CD4-positive, alpha-beta T cell treated with Interleukin-1 beta for 1 hour (primary cell): ENCODE results near the gene TRAF3.
"Not testable (repeated sequence)": the region's sequence is repeated elsewhere in the genome, so short reads cannot be mapped to it uniquely, and the experiment has no call there.

ENCODE experiments used
- DNase-seq, 2 donors: peaks; one replicate each; pipeline ENCODE4 v3.0.0-alpha.2; 2020 to 2022

TRAF3 gene

DNA sequence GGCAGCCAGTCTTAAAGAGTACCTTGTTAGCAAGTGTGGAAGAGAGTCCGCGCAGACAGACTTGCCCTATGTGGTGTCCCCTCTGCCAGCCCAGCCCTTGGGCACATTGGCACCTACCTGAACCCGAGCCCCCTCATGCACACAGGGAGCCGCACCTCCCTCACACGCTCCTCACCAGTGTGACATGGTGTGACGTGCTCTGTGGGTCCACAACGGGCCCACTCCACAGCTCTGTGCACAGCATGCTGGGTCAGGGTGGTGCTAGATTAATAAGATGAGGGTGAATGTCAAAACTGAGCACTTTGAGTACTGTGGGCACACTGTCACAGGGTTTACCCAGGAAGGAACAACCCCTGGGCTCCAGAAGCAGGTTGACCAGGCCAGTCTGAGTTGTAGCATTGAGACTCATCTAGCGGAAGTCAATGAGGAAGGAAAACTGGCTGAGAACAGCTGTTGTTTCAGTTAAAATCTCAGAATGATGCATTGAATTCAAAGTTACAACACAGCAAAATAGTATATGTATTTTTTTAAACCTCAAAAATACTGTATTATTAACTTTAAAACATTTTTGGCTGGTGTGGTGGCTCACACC is 91.8 kb downstream of the TRAF3 start:
- DNase-seq: no peak

DNA sequence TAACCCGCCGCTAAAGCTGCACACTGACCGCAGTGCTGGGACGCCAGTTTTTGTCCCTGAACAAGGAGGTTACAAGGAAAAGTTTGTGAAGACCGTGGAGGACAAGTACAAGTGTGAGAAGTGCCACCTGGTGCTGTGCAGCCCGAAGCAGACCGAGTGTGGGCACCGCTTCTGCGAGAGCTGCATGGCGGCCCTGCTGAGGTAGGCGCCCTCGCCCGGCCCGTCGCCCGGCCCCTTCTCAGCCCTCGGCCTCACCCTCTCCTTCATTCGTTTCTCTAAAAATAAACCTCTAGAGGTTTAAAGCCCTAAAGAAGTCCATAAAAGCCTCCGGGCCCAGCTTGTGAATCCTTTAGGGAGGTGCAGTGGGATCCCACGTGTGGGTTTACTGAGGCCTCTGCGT is 93.0 kb downstream of the TRAF3 start:
- DNase-seq: no peak

DNA sequence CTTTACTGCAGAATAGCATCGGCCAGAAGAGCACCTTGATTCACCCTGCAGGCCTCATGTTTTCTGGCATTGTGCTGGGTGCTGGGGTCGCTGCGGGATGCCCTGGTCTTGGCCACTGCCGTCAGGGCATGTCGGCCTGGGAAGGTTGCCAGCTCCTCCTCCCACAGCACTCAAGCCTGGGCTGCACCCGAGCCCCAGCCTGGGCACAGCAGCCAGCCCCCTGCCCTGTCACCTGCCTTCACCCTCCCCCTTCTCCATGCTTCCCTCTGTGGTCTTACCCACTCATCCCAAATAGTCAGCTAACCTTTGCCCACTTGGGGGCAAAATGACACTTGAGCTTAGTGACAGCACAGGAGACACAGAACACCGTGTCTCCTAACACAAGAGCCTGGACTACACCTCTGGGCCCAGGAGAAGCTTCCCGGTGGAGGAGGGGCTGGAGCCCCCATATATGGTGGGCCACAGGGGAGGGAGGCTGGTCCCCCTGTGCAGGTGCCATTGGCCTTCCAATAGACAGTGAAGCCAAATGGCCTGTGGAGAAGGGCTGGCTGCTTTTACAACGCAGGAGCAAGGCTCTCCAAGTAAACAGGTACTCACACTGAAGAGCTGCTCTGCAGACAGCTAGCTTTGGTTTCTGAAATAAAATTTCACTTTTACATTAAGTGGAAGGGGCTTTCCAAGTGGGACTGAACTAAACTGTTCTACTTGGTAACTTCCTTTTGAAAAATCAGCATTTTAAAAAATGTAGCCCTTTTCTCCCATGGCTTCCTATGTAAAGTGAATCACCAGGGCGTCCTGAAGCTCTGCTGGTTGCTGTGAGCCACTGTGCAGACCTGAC is 94.0 kb downstream of the TRAF3 start:
- DNase-seq: no peak

DNA sequence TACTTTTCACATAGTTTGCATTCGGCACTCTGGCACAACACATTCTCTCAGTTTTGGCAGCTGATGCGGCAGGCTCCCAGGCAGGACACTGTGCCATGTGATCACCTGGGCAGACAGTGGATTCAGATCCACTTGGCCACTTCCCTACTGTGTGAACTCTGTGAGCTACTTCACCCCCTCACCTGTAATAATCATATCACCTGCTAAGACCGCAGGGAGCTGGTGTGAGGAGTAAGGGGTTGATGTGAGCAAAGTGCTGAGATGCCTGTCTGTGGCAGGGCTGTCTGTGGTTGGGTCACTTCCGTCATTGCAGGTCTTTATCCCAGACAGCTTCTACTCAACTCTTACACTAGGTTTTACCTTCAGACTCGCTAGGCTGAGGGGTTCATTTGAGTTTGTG is 94.8 kb downstream of the TRAF3 start:
- peak in 1 of 2 donors; percentile 22 for DNase-seq

DNA sequence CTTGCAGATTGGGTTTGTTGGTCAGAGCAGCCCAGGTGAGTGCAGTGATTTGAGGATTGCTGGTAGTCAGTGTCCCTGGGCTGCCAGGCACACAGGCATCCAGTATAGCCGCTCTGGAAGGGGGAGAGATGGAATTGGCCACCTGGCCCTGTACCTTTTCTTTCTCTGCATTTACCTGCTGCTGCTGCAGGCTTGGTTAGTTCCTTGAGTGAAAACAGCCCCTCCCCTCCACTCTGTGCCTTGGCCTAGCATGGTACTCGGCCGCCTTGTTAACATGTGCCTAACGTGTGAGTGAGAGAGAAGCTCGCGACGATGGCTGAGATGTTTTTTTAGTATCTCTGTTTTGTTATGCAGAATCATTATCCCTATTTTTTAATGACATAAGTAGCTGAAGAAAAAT is 95.9 kb downstream of the TRAF3 start:
- no peak for DNase-seq

DNA sequence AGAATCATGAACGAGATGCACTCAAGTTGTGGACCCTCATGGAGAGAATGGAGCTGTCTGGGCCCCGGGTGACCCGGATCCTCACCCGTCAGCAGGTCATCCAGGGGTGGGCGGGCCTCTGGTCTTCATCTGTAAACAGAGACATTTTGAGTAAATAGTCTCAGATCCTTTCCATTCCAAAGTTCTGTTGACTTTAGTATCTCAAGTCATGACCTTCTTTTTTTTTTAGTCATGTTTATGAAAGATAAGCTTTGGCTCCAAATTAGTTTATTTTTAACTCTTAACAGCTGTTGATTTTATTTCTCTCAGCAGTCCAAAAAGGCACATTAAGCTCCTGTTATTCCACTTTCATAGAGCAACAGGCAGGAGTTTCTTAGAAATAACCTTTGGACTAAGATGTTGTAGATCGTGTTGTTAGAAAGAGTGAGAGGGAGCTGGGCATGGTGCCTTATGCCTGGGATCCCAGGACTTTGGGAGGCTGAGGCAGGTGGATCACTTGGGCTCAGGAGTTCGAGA is 96.4 kb downstream of the TRAF3 start:
- no peak for DNase-seq

DNA sequence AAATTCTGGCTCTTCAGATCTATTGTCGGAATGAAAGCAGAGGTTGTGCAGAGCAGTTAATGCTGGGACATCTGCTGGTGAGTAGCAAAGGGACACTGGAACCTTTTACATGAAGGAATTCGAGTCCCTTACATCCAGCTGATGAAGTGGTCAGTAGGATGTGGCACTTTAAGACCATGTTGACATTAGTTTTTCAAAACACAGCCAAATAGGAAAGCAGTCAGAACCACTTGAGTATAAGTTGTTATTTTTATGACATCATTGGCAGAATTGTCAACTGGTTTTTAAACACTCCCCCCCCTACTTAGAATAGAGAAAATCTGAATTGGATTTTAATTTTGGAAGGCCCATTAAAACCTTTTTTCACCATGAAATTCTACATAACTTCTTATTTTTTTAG is 98.4 kb downstream of the TRAF3 start:
- DNase-seq: no peak

DNA sequence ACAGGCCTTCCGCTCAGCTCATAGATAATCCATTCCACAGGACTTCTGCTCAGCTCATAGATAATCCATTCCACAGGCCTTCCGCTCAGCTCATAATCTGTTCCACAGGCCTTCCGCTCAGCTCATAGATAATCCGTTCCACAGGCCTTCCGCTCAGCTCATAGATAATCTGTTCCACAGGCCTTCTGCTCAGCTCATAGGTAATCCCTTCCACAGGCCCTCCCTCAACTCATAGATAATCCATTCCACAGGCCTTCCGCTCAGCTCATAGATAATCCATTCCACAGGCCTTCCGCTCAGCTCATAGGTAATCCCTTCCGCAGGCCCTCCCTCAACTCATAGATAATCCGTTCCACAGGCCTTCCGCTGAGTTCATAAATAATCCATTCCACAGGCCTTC is 100.3 kb downstream of the TRAF3 start:
- DNase-seq: not testable (repeated sequence)

DNA sequence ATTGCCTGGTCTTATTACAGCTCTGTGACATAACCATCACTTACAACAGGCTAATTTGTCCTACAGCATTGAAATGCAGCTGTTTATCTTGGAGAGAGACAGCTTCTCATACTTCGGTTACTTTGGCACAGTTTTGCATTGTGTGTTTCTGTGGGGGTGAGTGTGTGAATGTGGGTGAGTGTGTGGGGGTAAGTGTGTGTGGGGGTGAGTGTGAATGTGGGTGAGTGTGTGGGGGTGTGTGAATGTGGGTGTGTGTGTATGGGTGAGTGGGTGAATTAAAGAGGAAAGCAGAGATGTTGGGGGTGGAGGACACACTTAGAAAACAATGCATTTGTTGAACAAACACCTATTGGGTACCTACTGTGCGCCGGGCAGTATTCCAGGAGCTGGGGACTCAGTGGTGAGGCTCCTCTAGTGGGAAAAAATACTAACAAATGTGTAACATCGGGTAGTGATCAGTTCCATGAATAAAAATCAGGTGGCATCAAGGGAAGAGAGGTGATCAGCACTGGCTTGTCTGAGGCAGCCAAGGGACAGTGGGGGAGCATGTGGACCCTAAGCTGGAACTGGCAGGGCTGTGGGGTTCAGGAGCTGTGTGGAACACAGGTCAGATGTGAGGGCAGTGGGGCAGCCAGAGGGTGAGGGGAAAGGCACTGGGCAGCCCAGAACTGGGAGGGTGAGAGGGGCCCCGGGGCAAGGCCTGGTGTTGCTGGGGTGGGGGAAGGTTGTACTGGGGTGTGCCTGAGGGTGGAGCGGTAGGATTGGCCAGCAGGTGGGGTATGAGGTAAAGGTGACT is 101.1 kb downstream of the TRAF3 start:
- DNase-seq: no peak

DNA sequence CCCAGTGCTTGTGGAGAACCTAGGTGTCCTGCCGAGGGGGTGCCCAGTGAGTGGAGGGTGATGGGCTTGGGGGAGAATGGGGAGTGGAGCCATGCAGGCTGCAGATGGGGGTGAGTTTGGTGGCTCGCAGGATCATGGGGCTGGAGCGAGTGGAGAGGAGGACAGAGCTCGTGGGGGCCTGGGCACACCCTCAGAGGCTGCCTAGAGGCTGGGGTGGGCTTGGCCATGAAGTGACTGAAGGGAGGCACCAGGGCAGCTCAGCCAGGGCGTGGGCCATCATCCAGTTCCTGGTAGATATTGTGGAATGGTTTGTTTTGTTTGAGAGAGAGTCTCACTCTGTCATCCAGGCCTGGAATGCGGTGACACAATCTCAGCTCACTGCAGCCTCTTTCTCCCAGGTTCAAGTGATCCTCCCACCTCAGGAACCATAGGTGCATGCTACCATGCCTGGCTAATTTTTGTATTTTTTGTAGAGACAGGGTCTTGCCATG is 101.8 kb downstream of the TRAF3 start:
- no peak for DNase-seq

DNA sequence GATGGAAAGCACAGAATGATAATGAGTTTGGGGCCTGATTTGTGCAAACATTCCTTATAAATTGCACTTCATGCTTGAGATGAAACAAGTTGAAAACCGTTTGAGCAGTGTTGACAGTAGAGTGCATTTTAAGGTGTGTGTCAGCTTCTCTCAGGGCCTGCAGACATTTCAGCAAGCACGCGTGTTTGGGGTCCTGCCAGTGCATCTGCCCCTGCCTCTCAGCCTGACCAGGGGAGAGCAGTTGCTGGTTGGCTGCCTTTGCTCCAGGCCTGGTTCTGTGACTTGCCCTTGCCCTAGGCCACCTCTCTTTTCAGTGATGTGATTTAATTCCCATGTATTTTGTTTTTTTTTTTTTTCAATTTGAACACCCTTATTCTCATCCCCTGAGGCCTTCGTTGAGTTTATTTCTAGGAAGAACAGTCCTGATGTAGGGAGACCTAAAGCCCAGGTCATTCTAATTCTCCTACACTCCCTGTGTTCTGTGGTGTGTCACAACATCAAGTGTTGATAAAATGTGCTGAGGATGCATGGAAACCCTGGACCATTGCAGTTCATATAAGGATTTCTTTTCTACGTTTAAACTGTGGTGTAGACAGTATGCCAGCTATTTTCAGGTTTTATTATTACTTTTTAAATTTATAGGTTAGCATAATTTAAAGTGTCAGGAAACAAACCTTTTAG is 105.1 kb downstream of the TRAF3 start:
- no peak for DNase-seq

DNA sequence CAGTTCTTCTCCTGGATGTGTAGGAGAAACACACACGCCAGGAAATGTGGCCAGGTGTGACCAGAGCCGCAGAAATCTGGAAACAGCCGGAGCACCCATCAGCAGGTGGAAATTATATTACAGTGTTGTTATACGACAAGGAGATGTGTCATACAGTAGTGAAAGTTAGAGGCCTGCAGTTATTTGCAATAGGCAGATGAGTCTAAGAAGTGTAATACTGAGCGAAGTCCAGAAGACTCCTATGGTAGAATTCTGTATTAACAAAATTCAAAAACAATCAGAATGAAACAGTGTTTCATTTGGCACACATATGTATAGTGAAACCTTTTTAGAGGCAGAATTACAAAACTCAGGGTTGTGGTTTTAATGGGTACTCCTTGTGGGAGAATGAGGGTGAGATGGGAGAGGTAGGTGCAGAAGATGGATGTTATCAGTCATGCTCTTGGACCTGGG is 105.9 kb downstream of the TRAF3 start:
- no peak for DNase-seq

DNA sequence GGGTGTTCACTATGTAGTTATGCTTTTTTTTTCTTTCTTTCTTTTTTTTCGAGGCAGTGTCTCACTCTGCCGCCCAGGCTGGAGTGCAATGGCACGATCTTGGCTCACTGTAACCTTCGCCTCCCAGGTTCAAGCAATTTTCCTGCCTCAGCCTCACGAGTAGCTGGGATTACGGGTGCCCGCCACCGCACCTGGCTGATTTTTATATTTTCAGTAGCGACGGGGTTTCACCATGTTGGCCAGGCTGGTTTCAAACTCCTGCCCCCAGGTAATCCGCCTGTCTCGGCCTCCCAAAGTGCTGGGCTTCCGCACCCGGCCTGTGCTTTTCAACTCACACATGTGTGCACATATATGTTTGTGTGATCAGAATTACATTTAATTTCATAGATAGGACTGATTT is 106.3 kb downstream of the TRAF3 start:
- DNase-seq: no peak

DNA sequence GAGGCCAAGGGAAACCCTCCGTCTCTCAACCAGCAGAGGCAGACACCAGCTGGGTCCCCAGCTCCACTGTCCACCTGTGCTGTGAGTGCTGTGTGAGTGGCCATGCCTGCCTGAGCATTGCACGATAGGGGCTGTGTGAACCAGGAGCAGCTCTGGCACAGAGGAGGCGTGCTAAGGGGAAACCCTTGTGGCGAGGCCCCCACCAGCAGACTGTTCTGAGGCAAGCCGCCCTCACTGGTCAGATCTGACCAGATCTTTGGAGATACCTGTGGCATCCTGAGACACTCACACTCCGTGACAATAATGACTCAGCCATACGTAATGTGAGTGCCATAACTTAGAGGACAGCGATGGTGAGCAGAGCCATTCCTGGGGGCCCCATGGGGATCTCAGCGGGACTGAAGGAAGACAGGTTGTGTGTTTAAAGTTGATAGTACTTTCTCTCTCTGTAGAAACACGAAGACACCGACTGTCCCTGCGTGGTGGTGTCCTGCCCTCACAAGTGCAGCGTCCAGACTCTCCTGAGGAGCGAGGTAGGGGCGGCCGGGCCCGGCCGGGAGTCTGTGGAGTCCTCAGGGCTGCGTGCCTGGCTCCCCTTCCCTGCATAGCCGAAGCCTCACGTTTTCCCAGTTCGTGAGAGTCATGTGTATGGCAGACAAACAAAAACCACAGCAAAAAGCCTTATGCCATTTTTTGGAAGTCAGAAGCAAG is 108.6 kb downstream of the TRAF3 start:
- no peak for DNase-seq

DNA sequence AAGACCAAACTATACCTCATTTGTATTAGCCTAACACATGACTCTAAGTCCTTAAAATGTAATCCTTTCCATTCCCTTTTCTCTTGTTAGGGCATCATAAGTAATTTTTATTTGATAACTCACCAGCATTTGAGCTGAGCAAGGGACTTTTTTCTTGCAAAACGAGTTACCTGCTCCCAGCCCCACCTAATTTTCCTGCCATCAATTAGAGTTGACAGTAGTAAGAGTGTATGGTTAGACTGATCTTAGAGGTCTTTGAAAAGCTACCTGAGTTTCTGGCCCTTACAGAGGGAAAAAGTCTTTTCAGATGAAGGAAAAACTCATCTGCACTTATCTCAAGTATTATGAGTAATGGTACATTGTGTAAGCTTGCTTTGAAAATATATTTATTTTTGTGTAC is 111.5 kb downstream of the TRAF3 start:
- DNase-seq: no peak

DNA sequence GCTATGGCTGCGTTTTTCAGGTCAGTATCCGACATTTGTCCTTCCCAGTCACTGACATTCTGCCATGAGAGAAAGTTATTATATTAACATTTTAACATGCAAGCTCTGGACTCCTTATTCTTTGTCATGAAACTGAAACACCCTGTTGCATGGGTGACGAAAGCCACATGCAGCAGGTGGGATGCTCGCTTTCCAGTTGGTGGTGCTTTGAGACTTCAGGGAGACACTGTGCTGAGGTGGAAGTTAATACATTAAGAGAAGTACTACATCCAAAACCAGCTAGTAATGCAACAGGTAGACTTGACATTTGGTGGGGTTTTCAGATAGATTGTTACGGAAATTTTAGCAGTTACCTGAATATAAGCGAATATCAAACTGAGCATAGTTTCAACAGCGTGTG is 112.4 kb downstream of the TRAF3 start:
- no peak for DNase-seq

DNA sequence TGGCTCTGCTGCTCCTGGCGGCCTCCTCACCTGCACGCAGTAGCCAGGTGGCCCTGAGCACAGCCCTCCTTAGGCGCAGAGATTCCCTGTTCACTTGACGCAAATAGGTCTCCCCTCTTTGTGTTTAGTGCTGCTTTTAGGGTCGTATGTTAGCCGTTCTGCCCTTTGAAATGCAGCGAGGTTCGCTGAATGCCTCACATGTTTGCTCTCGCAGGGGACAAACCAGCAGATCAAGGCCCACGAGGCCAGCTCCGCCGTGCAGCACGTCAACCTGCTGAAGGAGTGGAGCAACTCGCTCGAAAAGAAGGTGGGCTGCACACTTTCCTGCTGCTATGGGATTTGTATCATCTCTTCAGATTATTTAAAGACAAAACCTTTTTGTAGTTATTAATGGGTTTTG is 113.9 kb downstream of the TRAF3 start:
- no peak for DNase-seq

DNA sequence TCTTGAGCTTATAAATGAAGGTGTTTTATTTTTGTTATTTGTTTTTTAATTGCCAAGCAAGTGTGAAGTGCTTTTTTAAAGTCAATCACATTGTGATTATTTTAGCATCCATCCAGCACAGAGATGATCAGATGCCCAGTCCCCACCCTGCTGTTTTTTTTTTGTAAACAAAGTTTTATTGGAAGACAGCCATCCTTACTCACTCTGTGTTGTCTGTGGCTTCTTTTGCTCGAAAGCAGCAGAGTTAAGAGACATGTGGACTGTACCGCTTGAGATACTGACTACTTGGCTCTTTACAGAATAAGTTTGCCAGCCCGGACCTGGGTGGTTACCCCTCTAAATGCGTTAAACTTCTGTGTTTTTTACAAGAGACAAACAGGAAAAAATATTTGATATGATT is 114.3 kb downstream of the TRAF3 start:
- no peak for DNase-seq

DNA sequence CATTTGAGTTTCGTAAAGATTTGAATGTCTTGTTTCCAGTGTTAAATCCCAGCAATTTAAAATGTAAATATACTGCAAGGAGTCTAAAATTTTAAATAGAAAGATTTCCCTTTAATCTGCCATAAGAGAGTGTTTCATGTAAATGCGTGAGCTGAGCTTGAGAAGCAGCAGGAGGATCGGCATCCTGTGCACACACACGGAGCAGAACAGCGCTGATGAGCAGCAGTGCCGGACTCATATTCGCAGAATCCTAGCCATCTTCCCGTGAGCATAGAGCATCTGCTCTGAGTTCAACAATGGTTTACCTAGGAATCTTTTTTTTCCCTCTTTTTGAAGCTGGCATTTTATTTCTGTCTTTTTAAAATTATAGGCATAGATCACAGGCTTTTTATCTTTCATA is 115.4 kb downstream of the TRAF3 start:
- DNase-seq: no peak

DNA sequence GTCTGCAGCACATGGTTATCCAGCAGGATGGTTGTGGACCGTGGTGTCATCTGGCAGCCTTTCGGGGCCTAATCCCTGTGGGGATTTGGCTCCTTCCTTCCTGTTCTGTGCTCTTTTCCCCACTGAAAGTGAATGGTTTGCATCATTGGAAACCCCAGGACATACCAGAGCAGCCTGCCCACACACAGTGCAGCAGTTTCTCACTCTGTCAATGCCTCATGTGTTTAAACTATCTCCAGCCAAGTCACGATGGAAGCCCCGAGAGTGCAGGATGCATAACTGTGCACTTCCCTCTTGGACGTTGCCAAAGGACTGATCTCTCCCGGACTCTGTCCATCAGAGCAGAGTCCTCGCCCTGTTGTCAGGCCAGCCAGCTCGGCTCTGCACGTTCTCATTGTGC is 116.2 kb downstream of the TRAF3 start:
- no peak for DNase-seq

DNA sequence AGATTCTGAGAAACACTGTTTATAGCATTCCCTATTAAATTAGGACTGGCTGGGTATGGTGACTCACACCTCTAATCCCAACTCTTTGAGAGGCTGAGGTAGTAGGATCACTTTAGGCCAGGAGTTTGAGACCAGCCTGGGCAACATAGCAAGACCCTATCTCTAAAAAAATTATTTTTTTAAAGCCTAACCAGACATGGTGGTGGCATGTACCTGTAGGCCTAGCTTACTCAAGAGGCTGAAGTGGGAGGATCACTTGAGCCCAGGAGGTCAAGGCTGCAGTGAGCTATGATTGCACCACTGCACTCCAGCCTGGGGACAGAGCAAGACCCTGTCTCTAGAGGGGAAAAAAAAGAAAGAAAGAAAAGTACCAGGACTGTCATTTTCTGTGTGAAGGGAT is 119.5 kb downstream of the TRAF3 start:
- DNase-seq: not testable (repeated sequence)
